Stimulated activated CD4-positive, alpha-beta T cell treated with anti-CD3 and anti-CD28 coated beads, TNF-alpha, amount 100 ng/mL, for 1 hour (primary cell): Measurements from ENCODE around the gene MELK.

ENCODE experiments used
- DNase-seq, 3 donors: peaks; one replicate each; pipeline ENCODE4 v3.0.0-alpha.2; 2020; ENCODE audit warnings: low read depth in 3 of 3, low spot score in 1 of 3

The MELK gene

DNA sequence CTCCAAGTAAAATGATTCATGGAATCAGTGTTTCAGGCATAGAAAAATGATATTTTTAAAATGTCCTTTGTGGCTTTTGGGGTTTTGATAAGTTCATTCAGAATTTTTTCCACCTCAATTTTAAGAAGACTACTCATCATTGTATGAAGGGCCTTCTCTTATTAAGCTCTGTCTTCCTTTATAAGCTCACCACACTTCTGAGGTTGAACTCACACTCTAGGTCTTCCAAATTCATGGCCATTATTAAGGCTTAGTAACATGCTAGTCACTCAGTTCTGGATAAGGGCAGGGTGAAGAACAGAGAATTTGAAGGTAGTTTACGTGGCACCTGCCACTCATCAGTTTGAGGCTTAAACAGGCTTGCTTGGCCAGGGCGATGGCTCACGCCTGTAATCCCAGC, 4.2 kb downstream of the MELK start:
- DNase-seq: no peak

- no peak for DNase-seq
Observed at GRCh38 chr9:36584620-36585460, 12.1 kb downstream of the MELK start.

GRCh38 chr9:36590231-36590630, 17.5 kb downstream of the MELK start:
- DNase-seq: no peak

DNA sequence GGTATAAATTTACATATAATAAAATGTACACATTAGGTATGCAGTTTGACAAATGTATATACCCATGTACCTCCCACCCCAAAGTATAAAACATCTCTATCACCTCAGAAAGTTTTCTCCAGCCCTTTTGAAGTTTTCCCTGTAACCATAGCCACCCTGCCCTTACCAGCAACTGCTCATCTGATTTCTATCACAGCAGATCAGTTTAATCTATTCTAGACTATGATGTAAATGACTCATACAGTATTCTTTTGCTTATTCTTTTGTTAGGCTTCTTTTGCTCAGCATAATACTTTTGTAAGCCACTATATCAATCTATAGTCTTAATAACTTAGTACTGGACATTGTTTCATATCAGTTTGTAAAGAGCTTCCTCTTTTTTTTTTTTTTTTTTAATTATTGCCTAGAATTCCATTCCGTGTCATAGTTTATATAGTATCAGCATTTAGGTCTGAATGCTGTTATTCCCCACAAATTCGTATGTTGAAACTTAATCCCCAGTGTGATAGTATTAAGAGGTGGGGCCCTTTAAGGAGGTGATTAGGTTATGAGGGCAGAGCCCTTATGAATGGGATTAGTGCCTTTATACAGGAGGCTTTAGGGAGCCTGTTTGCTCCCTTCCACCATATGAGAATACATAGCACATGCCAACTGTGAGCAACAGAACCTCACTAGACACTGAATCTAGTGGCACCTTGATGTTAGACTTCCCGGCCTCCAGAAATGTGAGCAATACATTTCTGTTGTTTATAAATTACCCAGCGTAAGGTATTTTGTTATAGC, 20.3 kb downstream of the MELK start:
- DNase-seq: no peak

- no peak for DNase-seq
Observed at GRCh38 chr9:36594213-36594612, 21.5 kb downstream of the MELK start.

GRCh38 chr9:36597412-36598178, 24.9 kb downstream of the MELK start:
- DNase-seq: no peak

DNA sequence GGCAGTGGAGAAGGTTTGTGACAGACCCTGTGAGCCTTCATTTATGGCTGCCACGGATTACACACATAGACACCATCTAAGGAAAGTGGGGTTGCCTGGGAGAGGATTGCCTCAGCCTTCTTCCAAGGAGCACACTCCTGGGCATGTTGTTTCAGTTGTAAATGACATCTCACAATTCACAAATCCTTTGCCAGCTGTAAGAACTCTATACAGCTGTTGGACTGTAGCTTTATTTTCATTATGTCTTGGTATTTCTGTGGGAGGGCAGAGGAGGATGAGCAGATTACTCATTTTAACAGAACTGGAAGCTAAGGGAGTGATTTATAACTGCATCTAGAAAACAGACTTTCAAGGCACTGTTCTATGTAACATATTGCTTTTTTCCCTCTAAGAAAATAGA, 25.6 kb downstream of the MELK start:
- DNase-seq: no peak

DNA sequence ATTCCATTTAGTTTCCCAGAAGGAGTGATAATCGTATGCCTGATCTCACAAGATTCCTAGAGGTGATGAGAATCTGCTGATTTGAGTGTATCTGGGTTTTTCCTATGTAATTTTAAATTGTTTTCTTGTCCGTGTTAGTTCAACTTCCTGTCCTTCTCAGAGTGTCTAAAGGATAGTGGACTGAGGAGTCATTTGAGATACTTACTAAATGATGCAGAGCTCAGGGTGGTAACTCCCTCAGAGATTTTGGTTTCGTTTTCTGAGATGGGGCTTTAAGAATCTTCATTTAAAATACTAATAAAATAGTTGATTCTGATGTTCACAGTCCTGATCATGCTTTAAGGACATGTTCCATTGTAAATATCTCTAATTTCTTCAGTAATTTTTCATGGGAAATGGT, 30.3 kb downstream of the MELK start:
- DNase-seq: no peak

- no peak for DNase-seq
Observed at GRCh38 chr9:36609306-36609705, 36.6 kb downstream of the MELK start.

DNA sequence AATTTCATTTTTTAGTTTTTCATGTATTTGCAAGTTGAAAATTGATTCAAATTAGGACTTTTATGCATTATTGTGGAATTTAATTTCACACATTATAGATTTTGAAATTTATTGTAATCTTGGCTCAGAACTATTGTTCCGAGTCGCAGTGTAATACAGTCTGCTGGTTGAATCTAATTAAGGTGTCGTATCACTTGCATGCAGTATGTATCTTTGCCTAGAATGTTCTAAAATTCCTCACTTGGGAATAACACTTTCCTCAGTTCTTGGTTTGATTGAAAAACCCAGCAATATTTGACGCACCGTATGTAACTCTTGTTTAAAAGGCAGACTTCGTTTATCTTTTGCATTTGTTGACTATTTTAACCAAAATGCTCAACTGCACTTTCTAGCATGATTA, 49.4 kb downstream of the MELK start:
- no peak for DNase-seq

- DNase-seq: no peak
Observed at GRCh38 chr9:36623280-36623679, 50.6 kb downstream of the MELK start.

DNA sequence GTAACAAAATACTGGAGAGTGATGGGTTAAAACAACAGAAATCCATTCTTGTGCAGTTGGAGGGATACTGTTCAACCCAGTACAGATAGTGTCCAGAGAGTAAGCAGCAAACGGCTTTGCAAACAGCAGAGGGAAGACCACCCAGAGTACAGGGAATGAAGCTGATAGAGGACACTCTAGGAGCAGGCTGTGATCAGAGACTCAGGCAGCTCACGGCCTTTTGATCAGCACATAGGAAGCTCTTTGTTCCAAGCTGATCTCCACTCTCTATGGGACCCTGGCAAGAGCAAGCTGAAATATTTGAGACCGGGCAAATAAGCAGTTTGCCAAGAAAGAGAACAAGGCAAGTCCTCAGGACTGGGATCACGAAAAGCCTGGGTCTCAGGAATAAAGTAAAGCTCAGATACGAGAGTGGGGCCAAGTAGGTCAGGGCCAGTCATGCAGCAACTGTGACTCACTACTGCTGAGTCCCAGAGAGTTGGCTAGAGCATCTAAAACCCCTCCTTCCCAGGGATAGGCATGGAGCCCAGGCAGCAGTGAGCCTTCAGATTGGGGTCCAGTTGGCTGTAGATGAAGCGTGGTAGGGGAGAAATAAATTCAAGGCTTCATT, 52.4 kb downstream of the MELK start:
- DNase-seq: no peak

DNA sequence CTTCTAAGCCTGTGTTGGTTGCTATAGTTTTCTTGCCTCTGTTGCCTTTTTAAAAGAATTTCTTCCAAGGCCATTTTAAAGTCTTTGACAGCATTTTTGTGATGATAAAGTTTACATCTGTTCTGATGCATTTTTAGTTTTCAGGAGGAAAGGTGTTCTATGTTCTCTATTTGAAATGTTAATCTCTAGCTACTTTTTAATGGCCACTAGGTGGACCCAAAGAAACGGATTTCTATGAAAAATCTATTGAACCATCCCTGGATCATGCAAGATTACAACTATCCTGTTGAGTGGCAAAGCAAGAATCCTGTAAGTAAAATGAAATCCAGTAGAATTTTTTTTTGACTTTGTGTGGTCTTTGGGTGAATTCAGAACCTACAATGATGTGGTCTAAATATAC, 60.2 kb downstream of the MELK start:
- no peak for DNase-seq

GRCh38 chr9:36637491-36638270, 65.0 kb downstream of the MELK start:
- DNase-seq: no peak

DNA sequence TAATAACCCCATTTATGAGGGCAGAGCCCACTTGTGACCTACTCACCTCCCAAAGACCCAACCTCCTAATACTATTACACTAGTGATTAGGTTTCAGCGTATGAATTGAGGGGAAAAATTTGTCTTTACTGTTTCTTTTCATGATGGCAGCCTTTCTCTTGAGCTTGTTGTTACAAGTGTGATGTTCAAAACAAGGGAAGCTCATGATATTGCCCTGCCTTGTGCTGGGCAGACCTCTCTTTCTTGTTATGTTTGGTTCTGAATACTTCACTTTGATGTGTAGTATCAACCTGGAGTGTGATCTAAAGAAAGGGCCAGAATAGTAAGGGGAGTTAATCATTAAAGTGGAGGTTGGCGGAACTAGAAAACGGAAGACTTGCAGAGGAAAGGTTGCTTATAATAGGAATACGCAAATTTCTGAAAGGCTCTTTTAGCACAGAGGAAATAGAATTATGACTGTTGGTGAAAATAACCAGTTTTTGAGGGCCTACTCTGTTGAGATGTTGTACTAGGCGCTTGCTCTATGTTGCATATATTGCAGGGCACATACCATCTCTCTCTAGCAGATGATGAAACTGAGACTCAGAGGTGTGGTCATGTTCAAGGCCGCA, 68.2 kb downstream of the MELK start:
- no peak for DNase-seq

GRCh38 chr9:36642817-36643216, 70.1 kb downstream of the MELK start:
- no peak for DNase-seq

- DNase-seq: no peak
Observed at GRCh38 chr9:36656842-36657241, 84.1 kb downstream of the MELK start.

- DNase-seq: no peak
Observed at GRCh38 chr9:36659500-36659899, 86.8 kb downstream of the MELK start.

DNA sequence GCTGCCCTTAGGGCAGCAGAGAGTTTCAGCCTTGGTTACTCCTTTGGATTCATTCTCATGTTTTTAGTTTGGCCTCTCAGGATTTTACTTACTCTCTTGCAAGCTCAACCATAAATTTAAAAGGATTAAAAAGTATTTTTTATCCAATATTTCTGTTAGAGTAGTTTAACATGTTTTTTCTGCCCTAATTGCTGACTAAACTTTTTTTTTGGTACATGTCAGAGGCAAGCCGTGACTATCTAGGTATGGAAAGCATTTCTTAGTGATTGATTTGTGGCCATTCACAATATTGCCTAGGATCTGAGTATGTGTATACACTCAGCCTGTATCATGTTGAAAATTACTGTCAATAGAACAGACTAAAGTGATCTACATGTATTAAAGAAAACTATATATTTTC, 92.1 kb downstream of the MELK start:
- no peak for DNase-seq

- no peak for DNase-seq
Observed at GRCh38 chr9:36665387-36665786, 92.7 kb downstream of the MELK start.
